ENCODE results near the gene ATOX1. TPM values are rescaled to one million over a fixed set of nuclear protein-coding genes. Genes with fewer than 3 reads are reported as not detected.
A peak's percentile ranks its signal among the peaks of the same experiment; 100 is the strongest.

The ATOX1 gene
- total RNA-seq, 2 donors from 2014 or later: 32.9 to 36.8 TPM

DNA sequence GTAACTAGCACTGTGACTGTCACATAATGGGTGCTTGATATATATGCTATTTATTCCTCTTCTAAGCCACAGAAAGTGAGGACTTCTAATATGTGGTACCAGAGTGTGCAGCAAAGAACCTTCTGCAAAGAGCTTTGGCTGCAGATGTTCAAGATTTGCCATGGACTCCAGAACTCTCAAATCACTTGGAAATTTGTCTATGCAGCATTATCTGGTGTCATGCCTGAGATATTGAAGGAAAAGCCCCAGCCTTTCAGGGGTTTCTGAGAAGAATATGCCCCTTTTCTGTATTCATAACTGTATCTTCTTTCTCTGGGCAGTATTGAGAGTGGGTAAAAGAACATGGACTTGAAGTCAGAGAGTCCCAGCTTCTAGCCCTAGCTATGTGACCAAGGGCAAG lies 8.5 kb upstream of the ATOX1 start:
- Histone ChIP-seq H3K9me3 (no peaks in the 10 kb centered on the region), H3K4me3 (no peak overlapping the region), H3K27ac (no peak overlapping the region), H3K27me3 (replicated peaks; ENCODE audit: insufficient read depth) (no peaks in the 10 kb centered on the region), H3K36me3 (no peaks in the 10 kb centered on the region), H3K4me1 (ENCODE audit: control insufficient read depth in 1 of 2, low read depth in 2 of 2) (peaks cover 6 to 7% of the 10 kb centered on the region in 2 donors)
- TF ChIP-seq, protein P1, sequence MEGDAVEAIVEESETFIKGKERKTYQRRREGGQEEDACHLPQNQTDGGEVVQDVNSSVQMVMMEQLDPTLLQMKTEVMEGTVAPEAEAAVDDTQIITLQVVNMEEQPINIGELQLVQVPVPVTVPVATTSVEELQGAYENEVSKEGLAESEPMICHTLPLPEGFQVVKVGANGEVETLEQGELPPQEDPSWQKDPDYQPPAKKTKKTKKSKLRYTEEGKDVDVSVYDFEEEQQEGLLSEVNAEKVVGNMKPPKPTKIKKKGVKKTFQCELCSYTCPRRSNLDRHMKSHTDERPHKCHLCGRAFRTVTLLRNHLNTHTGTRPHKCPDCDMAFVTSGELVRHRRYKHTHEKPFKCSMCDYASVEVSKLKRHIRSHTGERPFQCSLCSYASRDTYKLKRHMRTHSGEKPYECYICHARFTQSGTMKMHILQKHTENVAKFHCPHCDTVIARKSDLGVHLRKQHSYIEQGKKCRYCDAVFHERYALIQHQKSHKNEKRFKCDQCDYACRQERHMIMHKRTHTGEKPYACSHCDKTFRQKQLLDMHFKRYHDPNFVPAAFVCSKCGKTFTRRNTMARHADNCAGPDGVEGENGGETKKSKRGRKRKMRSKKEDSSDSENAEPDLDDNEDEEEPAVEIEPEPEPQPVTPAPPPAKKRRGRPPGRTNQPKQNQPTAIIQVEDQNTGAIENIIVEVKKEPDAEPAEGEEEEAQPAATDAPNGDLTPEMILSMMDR (IDR thresholded peaks at IDR 0.05): no peak
- DNase-seq (ENCODE audit: low spot score): no peak
- no peak for ATAC-seq (ENCODE audit: insufficient number of reproducible peaks, low FRiP score, low read depth)

GRCh38 chr5:151764801-151765200 lies 6.4 kb upstream of the ATOX1 start:
- peaks cover under 1% of the 10 kb centered on the region in 2 donors for H3K4me1 ChIP-seq (ENCODE audit: control insufficient read depth in 1 of 2, low read depth in 2 of 2)
- ATAC-seq (ENCODE audit: insufficient number of reproducible peaks, low FRiP score, low read depth) (no peak), DNase-seq (ENCODE audit: low spot score) (no peak)
- no peaks in the 10 kb centered on the region for H3K27me3 ChIP-seq (replicated peaks; ENCODE audit: insufficient read depth)
- H3K27ac ChIP-seq: no peak overlapping the region
- TF ChIP-seq, protein P1 (IDR thresholded peaks at IDR 0.05): no peak
- H3K9me3 ChIP-seq: no peaks in the 10 kb centered on the region
- H3K36me3 ChIP-seq: no peaks in the 10 kb centered on the region
- H3K4me3 ChIP-seq: no peak overlapping the region

- Histone ChIP-seq H3K9me3 (no peaks in the 10 kb centered on the region), H3K36me3 (no peaks in the 10 kb centered on the region), H3K27me3 (replicated peaks; ENCODE audit: insufficient read depth) (no peaks in the 10 kb centered on the region), H3K27ac (peak overlapping the region; percentile 70 to 93), H3K4me3 (peak overlapping the region; percentile 90), H3K4me1 (ENCODE audit: control insufficient read depth in 1 of 2, low read depth in 2 of 2) (peaks cover 21 to 38% of the 10 kb centered on the region in 2 donors)
- TF ChIP-seq, protein P1 (IDR thresholded peaks at IDR 0.05): no peak
- ATAC-seq (ENCODE audit: insufficient number of reproducible peaks, low FRiP score, low read depth): no peak
- DNase-seq (ENCODE audit: low spot score): no peak
These were observed 346 bp downstream of the ATOX1 start for GRCh38 chr5:151758141-151758429.

DNA sequence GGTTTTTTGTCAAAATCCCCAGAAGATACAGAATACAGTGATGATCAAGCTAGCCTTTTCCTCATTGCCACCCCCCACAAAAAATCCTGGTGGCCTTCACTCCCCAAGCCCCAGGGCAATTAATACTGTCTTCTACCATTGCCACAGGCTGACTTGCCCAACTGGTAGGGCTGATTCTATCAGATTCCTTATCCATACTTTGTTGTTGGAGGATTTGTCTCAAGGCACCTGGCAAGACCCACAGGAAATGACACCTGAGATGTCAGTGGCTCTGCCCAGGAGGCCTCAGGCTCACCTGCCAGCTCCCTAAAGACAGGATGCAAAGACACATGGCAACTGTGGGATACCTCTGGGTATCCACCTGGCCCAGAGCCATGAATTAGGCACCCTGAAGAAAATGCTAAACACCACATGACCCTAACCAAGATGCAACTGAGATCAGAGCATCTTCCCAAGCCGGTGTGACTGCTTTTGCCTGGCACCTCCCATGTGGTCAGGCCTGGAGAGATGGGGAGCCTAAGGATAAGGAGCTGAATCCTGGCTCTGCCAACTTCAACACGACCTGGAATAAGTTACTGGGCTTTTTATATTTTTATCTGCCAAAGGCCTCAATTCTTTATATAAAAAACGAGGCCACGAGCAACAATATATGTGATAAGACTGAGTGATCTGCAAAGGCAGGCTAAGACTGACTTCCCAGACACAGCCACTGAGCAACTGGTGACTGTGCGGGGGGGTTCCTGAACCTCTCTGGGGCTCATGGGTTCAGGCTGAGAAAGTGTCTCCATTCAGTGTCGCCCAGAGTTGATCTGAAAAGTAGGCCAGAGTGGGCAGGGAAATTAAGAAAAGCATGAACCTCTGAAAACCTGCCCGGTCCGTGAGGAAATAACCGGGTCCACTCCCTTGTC lies 944 bp downstream of the ATOX1 start:
- Histone ChIP-seq H3K4me1 (ENCODE audit: control insufficient read depth in 1 of 2, low read depth in 2 of 2) (peaks cover 21 to 38% of the 10 kb centered on the region in 2 donors), H3K27ac (peak overlapping the region; percentile 70 to 93), H3K9me3 (no peaks in the 10 kb centered on the region), H3K36me3 (no peaks in the 10 kb centered on the region), H3K4me3 (peak overlapping the region; percentile 90), H3K27me3 (replicated peaks; ENCODE audit: insufficient read depth) (no peaks in the 10 kb centered on the region)
- no peak for DNase-seq (ENCODE audit: low spot score)
- TF ChIP-seq, protein P1 (IDR thresholded peaks at IDR 0.05): no peak
- ATAC-seq (ENCODE audit: insufficient number of reproducible peaks, low FRiP score, low read depth): no peak

DNA sequence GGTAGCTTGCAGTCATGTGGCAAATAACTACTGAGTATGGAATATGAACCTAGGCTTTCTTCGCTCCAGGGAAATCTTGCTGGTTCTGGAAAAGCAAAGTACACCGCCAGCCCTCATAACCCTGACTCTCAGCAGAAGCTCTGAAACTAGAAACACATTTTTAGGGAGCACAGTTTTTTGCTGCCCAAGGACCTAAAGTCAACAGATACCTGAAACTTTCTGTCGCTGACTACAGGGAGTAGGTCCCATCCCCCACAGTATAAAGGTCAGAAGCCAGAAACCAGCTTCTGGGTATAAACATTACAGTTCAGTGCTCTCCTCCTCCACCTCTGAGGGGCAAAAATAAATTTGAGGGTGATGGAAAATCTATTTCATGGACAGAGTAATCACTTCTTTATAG lies 3.0 kb downstream of the ATOX1 start:
- Histone ChIP-seq H3K4me1 (ENCODE audit: control insufficient read depth in 1 of 2, low read depth in 2 of 2) (peaks cover 21 to 38% of the 10 kb centered on the region in 2 donors), H3K27ac (no peak overlapping the region), H3K36me3 (no peaks in the 10 kb centered on the region), H3K27me3 (replicated peaks; ENCODE audit: insufficient read depth) (no peaks in the 10 kb centered on the region), H3K9me3 (no peaks in the 10 kb centered on the region), H3K4me3 (no peak overlapping the region)
- ATAC-seq (ENCODE audit: insufficient number of reproducible peaks, low FRiP score, low read depth) (no peak), DNase-seq (ENCODE audit: low spot score) (no peak)
- TF ChIP-seq, protein P1 (IDR thresholded peaks at IDR 0.05): no peak
